Gastrocnemius medialis (tissue), 4 donors: ENCODE data around the gene MAPK13.

Experiments used
- CTCF ChIP-seq, 5 experiments: fragments of 450-650 bp in 3 of 5; fragments of 200-600 bp in 2 of 5; sonication (generic) in 2 of 5; IDR thresholded peaks in 4 of 5; conservative IDR thresholded peaks in 1 of 5; 1 replicate in 4 of 5; 2 replicates in 1 of 5; pipeline ENCODE4 v1.5.1; 2016 to 2019; ENCODE audit warnings: antibody characterized with exemption in 5 of 5, mild to moderate bottlenecking in 3 of 5, moderate library complexity in 3 of 5
- POLR2A ChIP-seq, 2 donors: fragments of 450-650 bp; IDR thresholded peaks; one replicate each; pipeline ENCODE4 v1.6.1; 2017; ENCODE audit warnings: antibody characterized with exemption in 2 of 2, mild to moderate bottlenecking in 2 of 2, moderate library complexity in 2 of 2

- TF ChIP-seq CTCF (IDR thresholded peaks at IDR 0.05 in 4 of 5, conservative IDR thresholded peaks at IDR 0.05 in 1 of 5) (no peak), POLR2A (IDR thresholded peaks at IDR 0.05) (no peak)
Measured at GRCh38 chr6:36098920-36099647, 31.2 kb upstream of the MAPK13 start.
